GM18511 (cell line): ENCODE measurements around the gene PRKCE.

Source experiments
- ATAC-seq: cut with Tn5 transposase; IDR thresholded peaks from one replicate; pipeline ENCODE4 v1.9.1; 2021; ENCODE audit warnings: mild to moderate bottlenecking, moderate library complexity; ENCODE audit not compliant: unreplicated experiment

The PRKCE gene

GRCh38 chr2:45721150-45721549 is 69.7 kb downstream of the PRKCE start:
- no peak for ATAC-seq

GRCh38 chr2:45722477-45722876 is 71.0 kb downstream of the PRKCE start:
- ATAC-seq: no peak

- no peak for ATAC-seq
Observed at GRCh38 chr2:45723857-45724256, 72.4 kb downstream of the PRKCE start.

- no peak for ATAC-seq
Observed at GRCh38 chr2:45724335-45724734, 72.9 kb downstream of the PRKCE start.

GRCh38 chr2:45725731-45726130 is 74.3 kb downstream of the PRKCE start:
- no peak for ATAC-seq

- ATAC-seq: no peak
Observed at GRCh38 chr2:45726188-45726587, 74.7 kb downstream of the PRKCE start.

- peak; percentile 77 for ATAC-seq
Observed at GRCh38 chr2:45728458-45728942, 77.0 kb downstream of the PRKCE start.

- ATAC-seq: peak; percentile 68
Observed at GRCh38 chr2:45729753-45730512, 78.5 kb downstream of the PRKCE start.

- no peak for ATAC-seq
Observed at GRCh38 chr2:45731141-45731540, 79.7 kb downstream of the PRKCE start.

- ATAC-seq: no peak
Observed at GRCh38 chr2:45732436-45732835, 81.0 kb downstream of the PRKCE start.

- ATAC-seq: no peak
Observed at GRCh38 chr2:45732946-45733345, 81.5 kb downstream of the PRKCE start.

- ATAC-seq: no peak
Observed at GRCh38 chr2:45734336-45734735, 82.9 kb downstream of the PRKCE start.

GRCh38 chr2:45734952-45735351 is 83.5 kb downstream of the PRKCE start:
- no peak for ATAC-seq

- ATAC-seq: no peak
Observed at GRCh38 chr2:45736757-45737704, 85.6 kb downstream of the PRKCE start.

- no peak for ATAC-seq
Observed at GRCh38 chr2:45739796-45740485, 88.5 kb downstream of the PRKCE start.

- ATAC-seq: no peak
Observed at GRCh38 chr2:45741161-45741850, 89.8 kb downstream of the PRKCE start.

- ATAC-seq: no peak
Observed at GRCh38 chr2:45743531-45744396, 92.3 kb downstream of the PRKCE start.

- no peak for ATAC-seq
Observed at GRCh38 chr2:45745231-45745630, 93.8 kb downstream of the PRKCE start.

GRCh38 chr2:45746888-45747287 is 95.4 kb downstream of the PRKCE start:
- ATAC-seq: no peak

GRCh38 chr2:45747363-45747762 is 95.9 kb downstream of the PRKCE start:
- no peak for ATAC-seq
